Measurements from ENCODE around the gene WBP11. TPM values are rescaled to one million over a fixed set of nuclear protein-coding genes. Genes with fewer than 3 reads are reported as not detected.

Gene WBP11
- total RNA-seq, 1 donor from 2014 or later = 21.7 TPM

DNA sequence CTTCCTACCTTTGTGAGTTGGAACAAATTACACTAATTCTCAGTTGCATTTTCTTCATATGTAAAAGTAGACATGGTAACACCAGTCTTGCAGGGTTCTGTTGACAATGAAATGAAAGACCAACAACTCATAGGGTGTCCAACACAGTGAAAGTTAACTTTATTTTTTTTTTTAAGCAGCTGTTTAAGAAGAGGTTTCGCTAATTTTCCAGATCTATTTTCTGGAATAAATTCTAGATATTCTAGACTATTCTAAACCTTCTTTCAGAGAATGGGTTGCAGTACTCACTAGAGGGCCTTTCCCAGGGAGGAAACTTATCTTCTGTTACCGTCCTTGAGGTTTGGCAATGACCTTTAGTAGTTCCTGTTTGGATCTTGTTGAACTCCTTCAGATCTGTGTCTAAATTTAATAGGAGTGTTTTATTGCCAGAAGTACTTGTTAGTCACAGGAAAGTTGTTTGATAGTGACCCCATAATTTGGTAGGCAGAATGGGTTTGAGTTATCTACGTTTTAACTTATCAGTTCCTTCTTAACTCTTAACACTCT, 42.8 kb upstream of the WBP11 start:
- no peaks in the 10 kb centered on the region for H3K27me3 ChIP-seq (ENCODE audit: control insufficient read depth, insufficient read depth, low read length)
- H3K4me3 ChIP-seq (ENCODE audit: low read depth, low read length) = no peak overlapping the region
- DNase-seq (ENCODE audit: low read depth) = no peak
- TF ChIP-seq, protein P1, sequence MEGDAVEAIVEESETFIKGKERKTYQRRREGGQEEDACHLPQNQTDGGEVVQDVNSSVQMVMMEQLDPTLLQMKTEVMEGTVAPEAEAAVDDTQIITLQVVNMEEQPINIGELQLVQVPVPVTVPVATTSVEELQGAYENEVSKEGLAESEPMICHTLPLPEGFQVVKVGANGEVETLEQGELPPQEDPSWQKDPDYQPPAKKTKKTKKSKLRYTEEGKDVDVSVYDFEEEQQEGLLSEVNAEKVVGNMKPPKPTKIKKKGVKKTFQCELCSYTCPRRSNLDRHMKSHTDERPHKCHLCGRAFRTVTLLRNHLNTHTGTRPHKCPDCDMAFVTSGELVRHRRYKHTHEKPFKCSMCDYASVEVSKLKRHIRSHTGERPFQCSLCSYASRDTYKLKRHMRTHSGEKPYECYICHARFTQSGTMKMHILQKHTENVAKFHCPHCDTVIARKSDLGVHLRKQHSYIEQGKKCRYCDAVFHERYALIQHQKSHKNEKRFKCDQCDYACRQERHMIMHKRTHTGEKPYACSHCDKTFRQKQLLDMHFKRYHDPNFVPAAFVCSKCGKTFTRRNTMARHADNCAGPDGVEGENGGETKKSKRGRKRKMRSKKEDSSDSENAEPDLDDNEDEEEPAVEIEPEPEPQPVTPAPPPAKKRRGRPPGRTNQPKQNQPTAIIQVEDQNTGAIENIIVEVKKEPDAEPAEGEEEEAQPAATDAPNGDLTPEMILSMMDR (IDR thresholded peaks at IDR 0.05; ENCODE audit: insufficient read depth, low read length, poor library complexity, severe bottlenecking) = no peak
- H3K36me3 ChIP-seq (ENCODE audit: control insufficient read depth, insufficient read depth, low read length) = no peaks in the 10 kb centered on the region

DNA sequence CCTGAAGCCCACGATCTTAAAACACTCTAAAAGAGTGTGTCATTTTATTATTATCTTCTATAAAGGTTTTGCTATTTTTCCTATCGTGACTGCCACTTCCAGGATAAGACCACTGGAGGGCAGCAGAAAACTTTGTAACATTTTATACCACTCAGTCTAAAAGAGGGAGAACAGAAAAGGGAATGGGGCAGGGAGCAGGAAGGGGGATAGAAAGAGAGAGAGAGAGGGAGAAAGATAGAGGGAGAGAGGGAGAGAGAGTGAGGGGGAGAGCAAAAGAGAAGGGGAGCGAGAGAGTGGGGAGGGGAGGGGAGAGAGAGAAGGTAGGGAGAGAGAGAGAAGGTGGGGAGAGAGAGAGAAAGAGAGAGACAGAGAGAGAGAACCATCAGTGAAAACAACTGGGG, 42.1 kb upstream of the WBP11 start:
- Histone ChIP-seq H3K27me3 (ENCODE audit: control insufficient read depth, insufficient read depth, low read length) (no peaks in the 10 kb centered on the region), H3K36me3 (ENCODE audit: control insufficient read depth, insufficient read depth, low read length) (no peaks in the 10 kb centered on the region), H3K4me3 (ENCODE audit: low read depth, low read length) (no peak overlapping the region)
- DNase-seq (ENCODE audit: low read depth) = no peak
- TF ChIP-seq, protein P1 (IDR thresholded peaks at IDR 0.05; ENCODE audit: insufficient read depth, low read length, poor library complexity, severe bottlenecking) = peak; percentile 71

DNA sequence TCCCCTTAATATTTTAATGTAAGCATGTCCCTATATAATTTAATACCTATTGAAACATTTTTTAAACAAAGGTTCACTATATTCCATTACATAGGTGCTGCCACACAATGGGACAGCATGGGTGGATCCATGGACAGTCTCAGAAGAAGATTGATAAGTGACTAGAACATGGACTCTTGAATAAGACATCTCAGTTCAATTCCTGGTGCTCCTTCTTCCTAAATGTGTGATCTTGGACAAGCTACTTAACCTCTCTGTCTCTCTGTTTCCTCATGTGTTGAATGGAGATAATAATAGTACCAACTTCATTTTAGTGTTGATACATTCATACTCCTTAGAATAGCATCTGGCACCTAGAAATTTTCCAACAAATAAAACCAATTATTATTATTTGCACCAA, 41.1 kb upstream of the WBP11 start:
- no peak for DNase-seq (ENCODE audit: low read depth)
- TF ChIP-seq, protein P1 (IDR thresholded peaks at IDR 0.05; ENCODE audit: insufficient read depth, low read length, poor library complexity, severe bottlenecking) = no peak

DNA sequence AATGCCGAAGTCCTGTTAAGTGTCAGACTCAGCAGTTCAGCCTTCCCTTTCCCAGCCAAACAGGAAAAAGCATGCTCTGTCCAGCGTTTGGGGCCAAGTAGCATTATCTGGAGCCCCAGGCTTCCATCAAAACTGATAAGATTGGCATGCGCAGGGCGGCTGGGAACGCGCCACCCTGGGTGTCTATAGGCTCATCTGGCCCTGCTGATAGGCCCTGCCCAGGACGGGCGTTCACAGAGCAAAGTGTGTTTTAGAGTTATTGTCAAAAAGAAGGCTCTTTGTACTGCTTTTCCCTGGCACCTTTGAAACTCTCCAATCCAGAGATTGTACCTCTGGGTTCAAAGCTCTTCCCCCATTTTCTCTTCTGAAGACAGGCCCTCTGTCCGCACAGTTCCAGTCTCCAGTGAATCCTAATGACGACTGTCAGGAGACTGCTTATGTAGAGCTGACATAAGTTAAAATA, 40.2 kb upstream of the WBP11 start, which contains the start of gene ART4:
ART4 (minus strand) TSS at position 102 of the 463 bp plus-strand sequence. CDS start 413 bp downstream, outside the sequence.
- Histone ChIP-seq H3K27me3 (ENCODE audit: control insufficient read depth, insufficient read depth, low read length) (no peaks in the 10 kb centered on the region), H3K36me3 (ENCODE audit: control insufficient read depth, insufficient read depth, low read length) (no peaks in the 10 kb centered on the region), H3K4me3 (ENCODE audit: low read depth, low read length) (no peak within 1 kb of the TSS)
- DNase-seq (ENCODE audit: low read depth) = no peak
- TF ChIP-seq, protein P1 (IDR thresholded peaks at IDR 0.05; ENCODE audit: insufficient read depth, low read length, poor library complexity, severe bottlenecking) = no peak

More for the DNA sequence above, 41.1 kb upstream of the WBP11 start:
- Histone ChIP-seq H3K27me3 (ENCODE audit: control insufficient read depth, insufficient read depth, low read length) (no peaks in the 10 kb centered on the region), H3K36me3 (ENCODE audit: control insufficient read depth, insufficient read depth, low read length) (no peaks in the 10 kb centered on the region), H3K4me3 (ENCODE audit: low read depth, low read length) (no peak overlapping the region)

DNA sequence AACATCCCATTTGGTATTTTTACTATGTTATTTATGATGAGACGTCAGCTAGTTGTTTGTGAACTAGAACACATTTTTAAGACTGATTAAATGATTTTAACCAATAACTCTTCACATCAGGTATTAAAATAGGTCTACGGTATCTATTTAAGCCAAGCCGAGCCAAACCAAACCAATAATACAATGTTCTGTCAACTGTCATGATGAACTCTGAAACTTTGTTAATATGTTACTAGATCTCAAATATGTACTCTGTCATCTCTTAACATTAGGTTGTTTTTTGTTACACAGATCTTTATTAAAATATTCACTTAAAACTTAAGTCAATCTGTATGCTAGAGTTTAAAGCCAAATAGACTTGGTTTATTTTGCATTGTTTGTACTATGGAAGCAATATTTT, 39.0 kb upstream of the WBP11 start:
- no peak for DNase-seq (ENCODE audit: low read depth)
- TF ChIP-seq, protein P1 (IDR thresholded peaks at IDR 0.05; ENCODE audit: insufficient read depth, low read length, poor library complexity, severe bottlenecking) = no peak
- no peaks in the 10 kb centered on the region for H3K27me3 ChIP-seq (ENCODE audit: control insufficient read depth, insufficient read depth, low read length)
- H3K4me3 ChIP-seq (ENCODE audit: low read depth, low read length) = no peak overlapping the region
- no peaks in the 10 kb centered on the region for H3K36me3 ChIP-seq (ENCODE audit: control insufficient read depth, insufficient read depth, low read length)

DNA sequence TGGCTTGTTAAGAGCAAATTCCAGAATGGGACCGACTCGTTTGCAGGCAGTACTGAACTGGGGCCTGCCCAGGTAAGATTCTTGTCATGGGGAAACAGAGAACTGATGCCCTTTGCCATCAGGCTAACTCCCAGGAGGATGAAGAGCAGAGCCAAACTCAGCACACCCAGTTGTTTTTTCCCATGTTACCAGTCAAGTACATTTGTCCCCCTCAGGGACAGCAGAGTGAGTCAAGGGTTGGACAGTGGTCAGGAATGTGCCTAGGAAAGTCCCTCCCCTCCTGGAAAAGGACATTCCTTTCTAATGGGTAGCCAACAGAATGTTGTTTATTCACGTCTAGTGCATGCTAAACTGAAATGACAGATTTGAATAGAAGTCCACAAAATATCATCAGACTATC, 38.5 kb upstream of the WBP11 start:
- H3K27me3 ChIP-seq (ENCODE audit: control insufficient read depth, insufficient read depth, low read length) = no peaks in the 10 kb centered on the region
- TF ChIP-seq, protein P1 (IDR thresholded peaks at IDR 0.05; ENCODE audit: insufficient read depth, low read length, poor library complexity, severe bottlenecking) = no peak
- DNase-seq (ENCODE audit: low read depth) = peak; percentile 32
- H3K36me3 ChIP-seq (ENCODE audit: control insufficient read depth, insufficient read depth, low read length) = no peaks in the 10 kb centered on the region
- H3K4me3 ChIP-seq (ENCODE audit: low read depth, low read length) = no peak overlapping the region
